SK-N-SH treated with all-trans-retinoic acid at 6 μM for 48 hours (cell line): ENCODE data around the gene ICE1.

Source experiments
- CREB5 ChIP-seq: fragments of 250-450 bp; sonication (Bioruptor Pico); IDR thresholded peaks from 2 replicates; pipeline ENCODE4 v1.5.1; 2020; ENCODE audit warnings: low read depth, mild to moderate bottlenecking, moderate library complexity
- RARB ChIP-seq: fragments of 250-450 bp; sonication (Bioruptor Pico); IDR thresholded peaks from 2 replicates; pipeline ENCODE4 v1.8.0; 2021; ENCODE audit warnings: mild to moderate bottlenecking, moderate library complexity
- TOX ChIP-seq: fragments of 250-450 bp; sonication (Bioruptor Pico); IDR thresholded peaks from 2 replicates; pipeline ENCODE4 v1.8.0; 2021; ENCODE audit warnings: mild to moderate bottlenecking, moderate library complexity, borderline replicate concordance
- ZFP30 ChIP-seq: fragments of 450-650 bp; formaldehyde crosslinking; IDR thresholded peaks from 2 replicates; pipeline ENCODE4 v1.5.0; 2022; ENCODE audit warnings: mild to moderate bottlenecking, moderate library complexity
- ZNF70 ChIP-seq: fragments of 450-650 bp; formaldehyde crosslinking; IDR thresholded peaks from 2 replicates; pipeline ENCODE4 v1.5.0; 2020; ENCODE audit warnings: mild to moderate bottlenecking, moderate library complexity
- TF ChIP-seq, protein P1 (sequence below): fragments of 250-450 bp; sonication (Bioruptor Pico); IDR thresholded peaks from 2 replicates; pipeline ENCODE4 v1.8.0; 2020; ENCODE audit warnings: mild to moderate bottlenecking, moderate library complexity, borderline replicate concordance

DNA sequence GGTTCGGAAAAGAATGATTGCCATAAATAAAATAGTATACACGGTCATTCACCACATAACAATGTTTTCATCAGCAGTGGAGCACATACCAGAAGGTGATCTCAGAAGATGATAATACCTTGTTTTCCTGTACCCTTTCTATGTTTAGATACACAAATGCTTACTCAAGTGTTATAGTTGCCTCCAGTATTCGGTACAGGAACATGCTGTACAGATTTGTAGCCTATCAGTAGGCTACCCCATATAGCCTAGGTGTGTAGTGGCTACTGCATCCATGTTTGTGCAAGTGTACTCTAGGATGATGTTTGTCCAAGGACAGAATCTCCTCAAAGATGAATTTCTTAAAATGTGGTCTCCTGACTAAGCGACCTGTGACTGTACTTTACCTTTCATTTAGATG, 59.2 kb downstream of the ICE1 start:
- TF ChIP-seq TOX (CRISPR knock-in tag) = no peak
- no peak for TF ChIP-seq CREB5
- no peak for TF ChIP-seq RARB
- TF ChIP-seq, protein P1, sequence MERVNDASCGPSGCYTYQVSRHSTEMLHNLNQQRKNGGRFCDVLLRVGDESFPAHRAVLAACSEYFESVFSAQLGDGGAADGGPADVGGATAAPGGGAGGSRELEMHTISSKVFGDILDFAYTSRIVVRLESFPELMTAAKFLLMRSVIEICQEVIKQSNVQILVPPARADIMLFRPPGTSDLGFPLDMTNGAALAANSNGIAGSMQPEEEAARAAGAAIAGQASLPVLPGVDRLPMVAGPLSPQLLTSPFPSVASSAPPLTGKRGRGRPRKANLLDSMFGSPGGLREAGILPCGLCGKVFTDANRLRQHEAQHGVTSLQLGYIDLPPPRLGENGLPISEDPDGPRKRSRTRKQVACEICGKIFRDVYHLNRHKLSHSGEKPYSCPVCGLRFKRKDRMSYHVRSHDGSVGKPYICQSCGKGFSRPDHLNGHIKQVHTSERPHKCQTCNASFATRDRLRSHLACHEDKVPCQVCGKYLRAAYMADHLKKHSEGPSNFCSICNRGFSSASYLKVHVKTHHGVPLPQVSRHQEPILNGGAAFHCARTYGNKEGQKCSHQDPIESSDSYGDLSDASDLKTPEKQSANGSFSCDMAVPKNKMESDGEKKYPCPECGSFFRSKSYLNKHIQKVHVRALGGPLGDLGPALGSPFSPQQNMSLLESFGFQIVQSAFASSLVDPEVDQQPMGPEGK (CRISPR knock-in tag) = no peak
- TF ChIP-seq ZFP30 (CRISPR knock-in tag) = no peak
- TF ChIP-seq ZNF70 (CRISPR knock-in tag) = no peak
